H9 (cell line): ENCODE results near the gene NEK11. TPM values are rescaled to one million over a fixed set of nuclear protein-coding genes. Genes with fewer than 3 reads are reported as not detected.

Experiments used
- DNase-seq: peaks from one replicate; pipeline ENCODE4 v3.0.0-alpha.2; 2017
- H2AFZ ChIP-seq: one replicate; pipeline ENCODE4 v1.6.1; 2013; ENCODE audit warnings: mild to moderate bottlenecking, low read length, control low read depth, moderate library complexity
- H2AK5ac ChIP-seq: 2 replicates; pipeline ENCODE4 v1.6.1; 2013; ENCODE audit warnings: low read length, control low read depth, mixed read lengths; ENCODE audit not compliant: insufficient read length
- H2BK120ac ChIP-seq: one replicate; pipeline ENCODE4 v1.6.1; 2013; ENCODE audit warnings: low read depth, mild to moderate bottlenecking, low read length, control low read depth, inconsistent platforms; ENCODE audit not compliant: poor library complexity, severe bottlenecking
- H2BK12ac ChIP-seq: 2 replicates; pipeline ENCODE4 v1.6.1; 2013; ENCODE audit warnings: low read length, control low read depth, mixed read lengths, low read depth; ENCODE audit not compliant: insufficient read length
- H2BK15ac ChIP-seq: 2 replicates; pipeline ENCODE4 v1.6.1; 2013; ENCODE audit warnings: low read depth, low read length, control low read depth
- H2BK20ac ChIP-seq: one replicate; pipeline ENCODE4 v1.6.1; 2013; ENCODE audit warnings: low read depth, mild to moderate bottlenecking, low read length, control low read depth, inconsistent platforms; ENCODE audit not compliant: poor library complexity, severe bottlenecking
- H2BK5ac ChIP-seq: 2 replicates; pipeline ENCODE4 v1.6.1; 2013; ENCODE audit warnings: low read length, control low read depth, mixed read lengths; ENCODE audit not compliant: insufficient read length
- H3K14ac ChIP-seq: 2 replicates; pipeline ENCODE4 v1.6.1; 2013; ENCODE audit warnings: low read length, control low read depth; ENCODE audit not compliant: insufficient read depth
- H3K18ac ChIP-seq: 2 replicates; pipeline ENCODE4 v1.6.1; 2013; ENCODE audit warnings: low read depth, mild to moderate bottlenecking, mixed read lengths, low read length, control low read depth; ENCODE audit not compliant: insufficient read length
- H3K23ac ChIP-seq: 2 replicates; pipeline ENCODE4 v1.6.1; 2013; ENCODE audit warnings: low read length, control low read depth, mixed read lengths, low read depth; ENCODE audit not compliant: insufficient read length
- H3K23me2 ChIP-seq: 2 replicates; pipeline ENCODE4 v1.6.1; 2013; ENCODE audit warnings: low read depth, mild to moderate bottlenecking, mixed read lengths, low read length, control low read depth; ENCODE audit not compliant: insufficient read length, poor library complexity, severe bottlenecking
- H3K27ac ChIP-seq: 2 replicates; pipeline ENCODE4 v1.5.1; 2013; ENCODE audit warnings: low read length, control low read depth, mixed read lengths, low read depth; ENCODE audit not compliant: insufficient read length
- H3K27me3 ChIP-seq: 2 replicates; pipeline ENCODE4 v1.6.1; 2013; ENCODE audit warnings: low read length, control low read depth, inconsistent platforms; ENCODE audit not compliant: insufficient read depth
- H3K4ac ChIP-seq: 2 replicates; pipeline ENCODE4 v1.6.1; 2013; ENCODE audit warnings: low read depth, mild to moderate bottlenecking, control low read depth, inconsistent platforms, low read length, moderate library complexity
- H3K4me1 ChIP-seq: 2 replicates; pipeline ENCODE4 v1.6.1; 2013; ENCODE audit warnings: low read length, control low read depth, inconsistent platforms; ENCODE audit not compliant: insufficient read depth
- H3K4me2 ChIP-seq: 2 replicates; pipeline ENCODE4 v1.6.1; 2013; ENCODE audit warnings: low read length, control low read depth, mixed read lengths; ENCODE audit not compliant: insufficient read length, insufficient read depth
- H3K56ac ChIP-seq: 2 replicates; pipeline ENCODE4 v1.6.1; 2013; ENCODE audit warnings: low read depth, mild to moderate bottlenecking, mixed read lengths, low read length, control low read depth; ENCODE audit not compliant: insufficient read length
- H3K79me1 ChIP-seq: 2 replicates; pipeline ENCODE4 v1.6.1; 2013; ENCODE audit warnings: low read depth, mild to moderate bottlenecking, moderate library complexity, low read length, control low read depth, inconsistent platforms; ENCODE audit not compliant: insufficient read depth, poor library complexity, severe bottlenecking
- H3K79me2 ChIP-seq: 2 replicates; pipeline ENCODE4 v1.6.1; 2013; ENCODE audit warnings: low read length, control low read depth, inconsistent platforms; ENCODE audit not compliant: insufficient read depth
- H3K9ac ChIP-seq: 2 replicates; pipeline ENCODE4 v1.6.1; 2013; ENCODE audit warnings: low read length, control low read depth, mixed read lengths; ENCODE audit not compliant: insufficient read length; ENCODE audit errors: extremely low read depth
- H3K9me3 ChIP-seq: one replicate; pipeline ENCODE4 v1.6.1; 2013; ENCODE audit warnings: low read depth, low read length, inconsistent platforms; ENCODE audit not compliant: control insufficient read depth
- H3T11ph ChIP-seq: one replicate; pipeline ENCODE4 v1.6.1; 2013; ENCODE audit warnings: mild to moderate bottlenecking, low read length, control low read depth, inconsistent platforms
- H4K20me1 ChIP-seq: one replicate; pipeline ENCODE4 v1.6.1; 2013; ENCODE audit not compliant: control insufficient read depth, insufficient read length, insufficient read depth
- H4K5ac ChIP-seq: 2 replicates; pipeline ENCODE4 v1.6.1; 2013; ENCODE audit warnings: low read depth, mild to moderate bottlenecking, mixed read lengths, low read length, control low read depth; ENCODE audit not compliant: insufficient read length
- H4K8ac ChIP-seq: replicated peaks from 2 replicates; pipeline ENCODE4 v1.6.1; 2013; ENCODE audit warnings: low read length, control low read depth, mixed read lengths, low read depth; ENCODE audit not compliant: insufficient read length
- H4K91ac ChIP-seq: 2 replicates; pipeline ENCODE4 v1.6.1; 2013; ENCODE audit warnings: low read depth, mild to moderate bottlenecking, moderate library complexity, mixed read lengths, low read length, control low read depth; ENCODE audit not compliant: insufficient read length
- H3K27ac Mint-ChIP-seq, 3 experiments: 2 replicates in 2 of 3; 3 replicates in 1 of 3; pipeline ENCODE4 v1.8.0; 2020 to 2021; ENCODE audit warnings: mixed read lengths in 3 of 3, mild to moderate bottlenecking in 1 of 3, moderate library complexity in 1 of 3
- H3K27me3 Mint-ChIP-seq: 2 replicates; pipeline ENCODE4 v1.8.0; 2021; ENCODE audit warnings: low read depth, mild to moderate bottlenecking, moderate library complexity, mixed read lengths
- H3K36me3 Mint-ChIP-seq, 3 experiments: 2 replicates in 2 of 3; 3 replicates in 1 of 3; pipeline ENCODE4 v1.8.0; 2020 to 2021; ENCODE audit warnings: low read depth in 3 of 3, mixed read lengths in 3 of 3; ENCODE audit not compliant: insufficient read depth in 1 of 3
- H3K4me1 Mint-ChIP-seq, 2 experiments: 2 replicates each; pipeline ENCODE4 v1.8.0; 2020; ENCODE audit warnings: mixed read lengths in 2 of 2
- H3K4me3 Mint-ChIP-seq, 2 experiments: 2 replicates in 1 of 2; 3 replicates in 1 of 2; pipeline ENCODE4 v1.8.0; 2020 to 2021; ENCODE audit warnings: mild to moderate bottlenecking in 2 of 2, mixed read lengths in 2 of 2, moderate library complexity in 1 of 2
- H3K9me3 Mint-ChIP-seq, 2 experiments: 2 replicates in 1 of 2; 3 replicates in 1 of 2; pipeline ENCODE4 v1.8.0; 2020; ENCODE audit warnings: mild to moderate bottlenecking in 2 of 2, mixed read lengths in 2 of 2, moderate library complexity in 1 of 2
- WGBS: extraction: QIAGEN DNeasy Blood & Tissue Kit; methylation state at CpG from one replicate; pipeline ENCODE4 v1.1.7; 2013; ENCODE audit warnings: missing lambda C conversion rate, low lambda C conversion rate, mixed read lengths; ENCODE audit not compliant: insufficient read length; ENCODE audit errors: extremely low coverage; 5-methylcytosine and 5-hydroxymethylcytosine counted together
- total RNA-seq: library from RNA; stranded (reverse); gene quantifications from 2 replicates; pipeline ENCODE4 v1.2.1, GENCODE V29; 2021
- TF ChIP-seq, protein P1 (sequence below): fragments of 200-600 bp; sonication (generic); conservative IDR thresholded peaks from 3 replicates; pipeline ENCODE4 v1.8.0; 2021; ENCODE audit warnings: antibody characterized with exemption, mild to moderate bottlenecking

The NEK11 gene
- total RNA-seq, 1 experiment from 2014 or later, result 2.5 TPM

DNA sequence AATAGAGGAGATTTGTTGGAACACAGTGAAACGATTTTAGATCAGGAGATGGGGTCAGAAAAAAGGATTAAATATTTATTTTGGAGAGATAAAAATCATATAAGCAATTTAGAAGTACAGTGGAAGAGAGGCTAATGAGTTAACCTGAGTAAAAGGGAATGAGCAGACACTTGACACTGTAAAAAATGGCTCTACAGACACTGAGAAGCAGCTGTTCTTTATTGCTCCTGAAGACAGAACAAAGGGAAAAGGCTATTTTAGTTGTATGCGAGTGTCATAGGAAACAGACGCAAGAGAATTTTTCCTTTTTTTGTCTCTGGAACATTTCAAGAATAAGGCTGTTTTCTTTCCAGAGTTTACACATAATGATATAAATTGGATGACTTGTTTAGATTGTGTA, 34.3 kb upstream of the NEK11 start:
- H3K14ac ChIP-seq, result no peak overlapping the region
- no peak overlapping the region for H4K91ac ChIP-seq
- no peak overlapping the region for H3K4ac ChIP-seq
- no peak overlapping the region for H3K4me2 ChIP-seq
- H3K79me2 ChIP-seq, result no peaks in the 10 kb centered on the region
- no peaks in the 10 kb centered on the region for H3K23me2 ChIP-seq
- H3K9ac ChIP-seq, result no peak overlapping the region
- no peak overlapping the region for H3T11ph ChIP-seq
- H4K5ac ChIP-seq, result no peak overlapping the region
- H3K27me3 Mint-ChIP-seq, result no peaks in the 10 kb centered on the region
- no peaks in the 10 kb centered on the region for H3K9me3 Mint-ChIP-seq
- no peak overlapping the region for H2AK5ac ChIP-seq
- DNase-seq, result no peak
- H2BK20ac ChIP-seq, result no peak overlapping the region
- H3K4me3 Mint-ChIP-seq, result no peak overlapping the region
- no peaks in the 10 kb centered on the region for H3K27me3 ChIP-seq
- no peak overlapping the region for H3K27ac Mint-ChIP-seq
- H3K23ac ChIP-seq, result no peak overlapping the region
- H3K18ac ChIP-seq, result no peak overlapping the region
- no peak overlapping the region for H2BK5ac ChIP-seq
- H2BK15ac ChIP-seq, result no peak overlapping the region
- H3K27ac ChIP-seq, result no peak overlapping the region
- peaks cover 2 to 4% of the 10 kb centered on the region in 2 experiments; a peak in 2 of 4 replicates for H3K4me1 Mint-ChIP-seq
- H2BK12ac ChIP-seq, result no peak overlapping the region
- 100% methylated on average over 1 of the region's 3 CpGs for WGBS
- no peaks in the 10 kb centered on the region for H3K9me3 ChIP-seq
- no peaks in the 10 kb centered on the region for H3K4me1 ChIP-seq
- H2BK120ac ChIP-seq, result no peak overlapping the region
- peaks cover 7 to 20% (median 14%) of the 10 kb centered on the region in 3 experiments; a peak in 6 of 7 replicates for H3K36me3 Mint-ChIP-seq
- no peak overlapping the region for H2AFZ ChIP-seq
- H4K8ac ChIP-seq, result no peak overlapping the region
- no peaks in the 10 kb centered on the region for H4K20me1 ChIP-seq
- TF ChIP-seq, protein P1, sequence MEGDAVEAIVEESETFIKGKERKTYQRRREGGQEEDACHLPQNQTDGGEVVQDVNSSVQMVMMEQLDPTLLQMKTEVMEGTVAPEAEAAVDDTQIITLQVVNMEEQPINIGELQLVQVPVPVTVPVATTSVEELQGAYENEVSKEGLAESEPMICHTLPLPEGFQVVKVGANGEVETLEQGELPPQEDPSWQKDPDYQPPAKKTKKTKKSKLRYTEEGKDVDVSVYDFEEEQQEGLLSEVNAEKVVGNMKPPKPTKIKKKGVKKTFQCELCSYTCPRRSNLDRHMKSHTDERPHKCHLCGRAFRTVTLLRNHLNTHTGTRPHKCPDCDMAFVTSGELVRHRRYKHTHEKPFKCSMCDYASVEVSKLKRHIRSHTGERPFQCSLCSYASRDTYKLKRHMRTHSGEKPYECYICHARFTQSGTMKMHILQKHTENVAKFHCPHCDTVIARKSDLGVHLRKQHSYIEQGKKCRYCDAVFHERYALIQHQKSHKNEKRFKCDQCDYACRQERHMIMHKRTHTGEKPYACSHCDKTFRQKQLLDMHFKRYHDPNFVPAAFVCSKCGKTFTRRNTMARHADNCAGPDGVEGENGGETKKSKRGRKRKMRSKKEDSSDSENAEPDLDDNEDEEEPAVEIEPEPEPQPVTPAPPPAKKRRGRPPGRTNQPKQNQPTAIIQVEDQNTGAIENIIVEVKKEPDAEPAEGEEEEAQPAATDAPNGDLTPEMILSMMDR, result no peak
- H3K79me1 ChIP-seq, result no peaks in the 10 kb centered on the region
- no peak overlapping the region for H3K56ac ChIP-seq
